Bronchial smooth muscle cell (primary cell): Measurements from ENCODE around the gene SNRPB. TPM values are rescaled to one million over a fixed set of nuclear protein-coding genes. Genes with fewer than 3 reads are reported as not detected.

Source experiments
- total RNA-seq: library from RNA; depleted of rRNA; stranded (reverse); fragments of >200 nt; gene quantifications from 2 replicates; pipeline ENCODE4 v1.2.1, GENCODE V29; 2014

SNRPB gene
- total RNA-seq, result 39.9 and 75.8 TPM in 2 replicates

DNA sequence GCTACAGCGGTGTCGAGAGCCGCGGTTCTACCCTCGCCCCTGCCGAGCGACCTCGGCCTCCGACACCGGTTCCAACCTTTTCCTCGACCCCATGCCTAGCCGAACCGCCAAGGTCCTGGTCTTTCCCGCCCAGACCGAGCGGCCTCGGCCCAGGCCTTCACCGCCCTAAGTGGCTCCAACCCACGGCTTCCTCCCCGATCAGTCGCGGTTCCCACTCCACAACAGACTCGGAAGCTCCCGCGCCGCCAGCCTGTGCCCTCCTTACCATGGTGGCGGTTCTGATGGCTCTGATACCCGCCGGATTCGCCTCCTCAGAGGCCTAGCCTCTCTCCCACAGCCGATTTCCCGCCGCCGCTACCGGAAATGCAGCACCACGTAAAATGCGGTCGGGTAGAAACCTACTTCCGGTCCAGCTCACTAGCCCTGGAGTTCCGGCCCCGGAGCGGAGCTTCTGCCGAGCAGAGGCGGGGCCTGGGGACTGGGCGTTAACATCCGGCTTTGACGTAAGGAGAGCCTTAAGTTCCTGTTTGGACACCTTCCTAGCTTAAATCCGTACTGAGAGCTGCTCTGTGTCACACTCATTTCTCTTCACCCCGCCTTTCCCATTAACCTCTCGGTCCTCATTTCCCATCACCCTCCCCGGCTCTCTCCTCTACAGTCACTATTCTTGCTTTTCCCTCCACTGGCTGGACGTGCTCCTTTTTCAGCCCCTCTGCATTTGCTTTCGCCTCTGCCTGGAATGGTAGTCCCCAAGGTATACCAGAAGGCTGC is at the start of gene SNRPB:
Gene SNRPB, minus strand, starts transcription at position 367 of the 771 bp plus-strand sequence. Its CDS starts 99 bp downstream, at position 268.

DNA sequence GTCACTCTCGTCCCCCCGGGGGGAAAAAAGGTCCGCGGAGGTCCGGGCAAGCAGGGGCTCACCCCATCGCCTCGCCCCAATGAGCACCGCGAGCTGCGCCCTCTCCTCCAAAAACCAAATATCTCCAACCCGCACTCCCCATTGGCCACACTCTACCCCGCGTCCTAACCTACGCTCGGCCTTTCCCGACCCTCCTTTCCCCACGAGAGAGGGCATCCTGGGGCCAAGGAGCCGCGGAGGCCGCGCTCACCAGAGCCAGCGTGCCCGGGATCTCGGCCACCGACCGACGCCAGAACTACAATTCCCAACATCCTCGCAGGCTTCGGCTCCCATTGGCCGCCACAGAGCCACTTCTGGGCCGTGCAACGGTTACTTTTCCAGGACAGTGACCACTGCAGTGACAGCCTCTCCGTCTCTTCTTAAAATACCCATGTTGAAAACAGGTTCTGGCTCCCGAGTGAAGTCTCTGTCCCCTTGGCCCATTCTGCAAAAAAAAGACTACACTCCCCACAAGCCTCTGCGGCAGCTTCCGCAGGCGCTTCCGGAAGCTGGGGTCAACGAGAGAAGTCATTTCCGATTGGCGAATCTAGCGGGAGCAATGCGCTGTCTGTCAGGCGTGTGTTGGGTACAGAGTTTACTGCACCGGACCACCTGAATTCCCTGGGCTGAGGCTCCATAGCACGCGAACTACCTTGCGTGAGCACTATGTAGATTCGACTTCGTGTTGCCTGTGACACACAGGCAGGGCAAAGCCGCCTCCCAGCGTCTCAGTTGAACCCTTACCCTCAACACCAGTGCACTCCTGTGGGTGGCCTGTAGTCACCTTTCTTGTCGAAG is 38.3 kb upstream of the SNRPB start, which contains the start of gene ZNF343:
Gene ZNF343, minus strand, starts transcription at position 285 of the 837 bp plus-strand sequence. CDS start 15,020 bp downstream, outside the sequence.

Other genes starting within 250 kb of the SNRPB start
- gene TGM3, start 174.8 kb downstream of the SNRPB start, total RNA-seq, result 0.09 TPM in 1 of 2 replicates, not detected in the other
- not detected in 2 replicates for gene TGM6, start 89.9 kb downstream of the SNRPB start, total RNA-seq
- gene ZNF343, start 38.1 kb upstream of the SNRPB start, total RNA-seq, result 11.1 and 12.3 TPM in 2 replicates
- 0.09 TPM in 1 of 2 replicates, not detected in the other for gene TMC2, start 65.8 kb upstream of the SNRPB start, total RNA-seq
- 100 and 112 TPM in 2 replicates for gene NOP56, start 181.8 kb upstream of the SNRPB start, total RNA-seq
- gene IDH3B, start 193.4 kb upstream of the SNRPB start, total RNA-seq, result 119 and 139 TPM in 2 replicates
- gene EBF4, start 222.0 kb upstream of the SNRPB start, total RNA-seq, result 0.16 and 0.43 TPM in 2 replicates